ENCODE measurements around the gene MAP3K20. TPM values are rescaled to one million over a fixed set of nuclear protein-coding genes. Genes with fewer than 3 reads are reported as not detected.

Gene MAP3K20
- total and polyA plus RNA-seq, 2 experiments from 2014 or later: 151 to 169 TPM

- no peak overlapping the region for H3K27ac ChIP-seq
- no peaks in the 10 kb centered on the region for H3K36me3 ChIP-seq
- no peak overlapping the region for H3K4me3 ChIP-seq
- DNase-seq (ENCODE audit: low read depth in 1 of 2, low spot score in 1 of 2): no peak
- no peaks in the 10 kb centered on the region for H3K4me1 ChIP-seq (ENCODE audit: low read depth)
- H3K27me3 ChIP-seq: no peaks in the 10 kb centered on the region
- no peaks in the 10 kb centered on the region for H3K9me3 ChIP-seq (ENCODE audit: low read depth)
- TF ChIP-seq, protein P1, sequence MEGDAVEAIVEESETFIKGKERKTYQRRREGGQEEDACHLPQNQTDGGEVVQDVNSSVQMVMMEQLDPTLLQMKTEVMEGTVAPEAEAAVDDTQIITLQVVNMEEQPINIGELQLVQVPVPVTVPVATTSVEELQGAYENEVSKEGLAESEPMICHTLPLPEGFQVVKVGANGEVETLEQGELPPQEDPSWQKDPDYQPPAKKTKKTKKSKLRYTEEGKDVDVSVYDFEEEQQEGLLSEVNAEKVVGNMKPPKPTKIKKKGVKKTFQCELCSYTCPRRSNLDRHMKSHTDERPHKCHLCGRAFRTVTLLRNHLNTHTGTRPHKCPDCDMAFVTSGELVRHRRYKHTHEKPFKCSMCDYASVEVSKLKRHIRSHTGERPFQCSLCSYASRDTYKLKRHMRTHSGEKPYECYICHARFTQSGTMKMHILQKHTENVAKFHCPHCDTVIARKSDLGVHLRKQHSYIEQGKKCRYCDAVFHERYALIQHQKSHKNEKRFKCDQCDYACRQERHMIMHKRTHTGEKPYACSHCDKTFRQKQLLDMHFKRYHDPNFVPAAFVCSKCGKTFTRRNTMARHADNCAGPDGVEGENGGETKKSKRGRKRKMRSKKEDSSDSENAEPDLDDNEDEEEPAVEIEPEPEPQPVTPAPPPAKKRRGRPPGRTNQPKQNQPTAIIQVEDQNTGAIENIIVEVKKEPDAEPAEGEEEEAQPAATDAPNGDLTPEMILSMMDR (IDR thresholded peaks at IDR 0.05; ENCODE audit: low read depth, low read length): no peak
Measured at GRCh38 chr2:173141666-173142065, 66.0 kb downstream of the MAP3K20 start.

- Histone ChIP-seq H3K27ac (no peak overlapping the region), H3K4me1 (ENCODE audit: low read depth) (no peaks in the 10 kb centered on the region), H3K4me3 (no peak overlapping the region), H3K27me3 (no peaks in the 10 kb centered on the region), H3K9me3 (ENCODE audit: low read depth) (no peaks in the 10 kb centered on the region), H3K36me3 (no peaks in the 10 kb centered on the region)
- TF ChIP-seq, protein P1 (IDR thresholded peaks at IDR 0.05; ENCODE audit: low read depth, low read length): no peak
- no peak for DNase-seq (ENCODE audit: low read depth in 1 of 2, low spot score in 1 of 2)
Measured at GRCh38 chr2:173145454-173145853, 69.8 kb downstream of the MAP3K20 start.

DNA sequence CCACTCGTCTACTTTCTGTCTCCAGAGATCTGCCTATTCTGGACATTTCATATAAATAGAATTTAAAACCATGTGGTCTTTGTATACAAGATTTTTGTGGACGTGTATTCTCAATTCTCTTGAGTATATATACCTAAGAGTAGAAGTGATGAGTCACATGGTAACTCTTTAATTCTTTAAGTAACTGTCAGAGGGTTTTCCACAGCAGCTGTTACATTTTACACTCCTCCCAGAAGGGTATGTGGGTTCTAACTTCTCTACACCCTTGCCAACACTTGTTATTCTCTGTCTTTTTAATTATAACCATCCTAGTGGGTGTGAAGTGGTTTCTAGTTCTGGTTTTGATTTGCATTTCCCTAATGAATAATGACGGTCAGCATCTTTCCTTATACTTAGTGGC is 70.9 kb downstream of the MAP3K20 start:
- no peak for DNase-seq (ENCODE audit: low read depth in 1 of 2, low spot score in 1 of 2)
- Histone ChIP-seq H3K27ac (no peak overlapping the region), H3K4me3 (no peak overlapping the region), H3K27me3 (no peaks in the 10 kb centered on the region), H3K4me1 (ENCODE audit: low read depth) (peaks cover 2% of the 10 kb centered on the region), H3K36me3 (no peaks in the 10 kb centered on the region), H3K9me3 (ENCODE audit: low read depth) (no peaks in the 10 kb centered on the region)
- TF ChIP-seq, protein P1 (IDR thresholded peaks at IDR 0.05; ENCODE audit: low read depth, low read length): no peak

- Histone ChIP-seq H3K36me3 (no peaks in the 10 kb centered on the region), H3K9me3 (ENCODE audit: low read depth) (no peaks in the 10 kb centered on the region), H3K4me1 (ENCODE audit: low read depth) (peaks cover 14% of the 10 kb centered on the region), H3K27me3 (no peaks in the 10 kb centered on the region), H3K27ac (no peak overlapping the region), H3K4me3 (no peak overlapping the region)
- TF ChIP-seq, protein P1 (IDR thresholded peaks at IDR 0.05; ENCODE audit: low read depth, low read length): no peak
- DNase-seq (ENCODE audit: low read depth in 1 of 2, low spot score in 1 of 2): peak in 1 of 2 donors; percentile 59
Measured at GRCh38 chr2:173148520-173148919, 72.9 kb downstream of the MAP3K20 start.

- H3K27me3 ChIP-seq: no peaks in the 10 kb centered on the region
- TF ChIP-seq, protein P1 (IDR thresholded peaks at IDR 0.05; ENCODE audit: low read depth, low read length): no peak
- H3K9me3 ChIP-seq (ENCODE audit: low read depth): no peaks in the 10 kb centered on the region
- no peak overlapping the region for H3K4me3 ChIP-seq
- no peak overlapping the region for H3K27ac ChIP-seq
- peaks cover 14% of the 10 kb centered on the region for H3K4me1 ChIP-seq (ENCODE audit: low read depth)
- no peaks in the 10 kb centered on the region for H3K36me3 ChIP-seq
- DNase-seq (ENCODE audit: low read depth in 1 of 2, low spot score in 1 of 2): no peak
Measured at GRCh38 chr2:173149491-173149890, 73.8 kb downstream of the MAP3K20 start.

DNA sequence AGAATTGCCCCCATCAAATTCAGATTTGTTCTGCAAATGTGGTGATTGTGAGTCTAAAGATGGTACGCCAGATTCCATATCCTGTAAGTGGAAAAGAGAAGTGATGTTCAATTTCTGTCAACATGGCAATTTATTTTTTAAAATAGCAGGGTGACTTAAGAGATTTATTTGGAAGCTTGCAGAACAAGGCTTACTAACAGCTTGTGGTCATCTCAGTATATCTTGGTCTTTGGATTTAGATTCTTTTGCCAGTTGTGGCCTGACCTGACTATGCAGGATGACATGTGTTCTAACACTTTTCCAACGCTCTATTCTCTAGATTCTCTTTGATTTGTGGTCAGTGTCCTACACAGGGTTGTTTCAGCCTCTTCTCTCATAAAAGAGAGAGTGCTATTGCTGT is 74.4 kb downstream of the MAP3K20 start:
- Histone ChIP-seq H3K4me1 (ENCODE audit: low read depth) (peaks cover 14% of the 10 kb centered on the region), H3K9me3 (ENCODE audit: low read depth) (no peaks in the 10 kb centered on the region), H3K27ac (no peak overlapping the region), H3K27me3 (no peaks in the 10 kb centered on the region), H3K4me3 (no peak overlapping the region), H3K36me3 (no peaks in the 10 kb centered on the region)
- TF ChIP-seq, protein P1 (IDR thresholded peaks at IDR 0.05; ENCODE audit: low read depth, low read length): no peak
- DNase-seq (ENCODE audit: low read depth in 1 of 2, low spot score in 1 of 2): peak in 1 of 2 donors; percentile 57
